MM.1S (cell line): Measurements from ENCODE around the gene NKX6-2.

ENCODE experiments used
- CTCF ChIP-seq: fragments of 300-600 bp; sonication (generic); IDR thresholded peaks from 2 replicates; pipeline ENCODE4 v1.5.1; 2016; ENCODE audit warnings: antibody characterized with exemption, low read length, mixed read lengths
- EZH2phosphoT487 ChIP-seq: fragments of 300-600 bp; sonication (generic); IDR thresholded peaks from 2 replicates; pipeline ENCODE4 v1.6.1; 2018; ENCODE audit warnings: antibody characterized with exemption, low read length

GRCh38 chr10:132804287-132804686 is 18.3 kb upstream of the NKX6-2 start:
- no peak for TF ChIP-seq CTCF
- TF ChIP-seq EZH2phosphoT487, result no peak
